GM12892 (cell line): ENCODE measurements around the gene NUFIP1. TPM values are rescaled to one million over a fixed set of nuclear protein-coding genes. Genes with fewer than 3 reads are reported as not detected.
"Not testable (repeated sequence)": the region's sequence is repeated elsewhere in the genome, so short reads cannot be mapped to it uniquely, and the experiment has no call there.

Experiments used
- DNase-seq: peaks from one replicate; pipeline ENCODE4 v3.0.0; 2011; ENCODE audit not compliant: insufficient read length
- FAIRE-seq: peaks from 2 replicates; lab custom pipeline; 2011; peaks lifted over from hg19 to GRCh38; lab: Jason Lieb, UNC
- POLR2A ChIP-seq: IDR thresholded peaks from 2 replicates; pipeline ENCODE4 v1.6.1; 2011; ENCODE audit warnings: low read depth, low read length, control low read depth
- POLR2AphosphoS5 ChIP-seq: IDR thresholded peaks from 2 replicates; pipeline ENCODE4 v1.6.1; 2011; ENCODE audit warnings: low read depth, low read length, control low read depth
- TAF1 ChIP-seq: IDR thresholded peaks from 2 replicates; pipeline ENCODE4 v1.6.1; 2011; ENCODE audit warnings: low read depth, mild to moderate bottlenecking, control low read depth, low read length, borderline replicate concordance
- polyA plus RNA-seq: library from polyadenylated mRNA; unstranded; fragments of >200 nt; gene quantifications from one replicate; pipeline ENCODE4 v1.2.1, GENCODE V29; 2012; ENCODE audit warnings: missing spikeins, inconsistent platforms; ENCODE audit not compliant: missing spikeins

Gene NUFIP1
- 5.2 TPM for polyA plus RNA-seq

- FAIRE-seq (peak; percentile 97), DNase-seq (peak; percentile 93)
- TF ChIP-seq POLR2A (peak; percentile 76; the same call in 1 of the 2 replicates), TAF1 (peak; percentile 51; the same call in 1 of the 2 replicates), POLR2AphosphoS5 (peak; percentile 79)
These were observed at the start of gene NUFIP1, which contains the start of gene GPALPP1 for GRCh38 chr13:44989071-44989889. Gene NUFIP1 (minus strand): TSS chr13:44989471. CDS start chr13:44989436, 35 bp downstream. Gene GPALPP1 (plus strand): TSS chr13:44989538. CDS start chr13:44989655, 117 bp downstream.

- DNase-seq (no peak), FAIRE-seq (no peak)
- no peak for TF ChIP-seq POLR2AphosphoS5
- no peak for TF ChIP-seq TAF1
- no peak for TF ChIP-seq POLR2A
These were observed 46.9 kb upstream of the NUFIP1 start for GRCh38 chr13:45036206-45036605.

GRCh38 chr13:45034342-45034741 is 45.1 kb upstream of the NUFIP1 start:
- no peak for FAIRE-seq
- no peak for TF ChIP-seq TAF1
- TF ChIP-seq POLR2AphosphoS5: no peak
- TF ChIP-seq POLR2A: no peak

GRCh38 chr13:45024847-45025246 is 35.6 kb upstream of the NUFIP1 start:
- DNase-seq: no peak
- no peak for FAIRE-seq
- TF ChIP-seq POLR2A (no peak), POLR2AphosphoS5 (no peak), TAF1 (no peak)

More at GRCh38 chr13:45034342-45034741, 45.1 kb upstream of the NUFIP1 start:
- DNase-seq: no peak

- TF ChIP-seq POLR2A: no peak
- TF ChIP-seq TAF1: no peak
- TF ChIP-seq POLR2AphosphoS5: no peak
- FAIRE-seq: no peak
- no peak for DNase-seq
These were observed 32.0 kb upstream of the NUFIP1 start for GRCh38 chr13:45021250-45021649.

- not testable (repeated sequence) for DNase-seq, FAIRE-seq
These were observed 30.7 kb upstream of the NUFIP1 start for GRCh38 chr13:45019981-45020380.

- FAIRE-seq: no peak
- DNase-seq: no peak
- no peak for TF ChIP-seq TAF1
- no peak for TF ChIP-seq POLR2AphosphoS5
- no peak for TF ChIP-seq POLR2A
These were observed 27.6 kb upstream of the NUFIP1 start for GRCh38 chr13:45016792-45017425.

- DNase-seq: no peak
- FAIRE-seq: no peak
- no peak for TF ChIP-seq POLR2A
- TF ChIP-seq TAF1: no peak
- no peak for TF ChIP-seq POLR2AphosphoS5
These were observed 26.0 kb upstream of the NUFIP1 start for GRCh38 chr13:45015300-45015699.

GRCh38 chr13:45011198-45011597 is 21.9 kb upstream of the NUFIP1 start:
- TF ChIP-seq TAF1: no peak
- TF ChIP-seq POLR2AphosphoS5: no peak
- no peak for TF ChIP-seq POLR2A
- no peak for FAIRE-seq
- DNase-seq: no peak

- TF ChIP-seq POLR2A (no peak), TAF1 (no peak), POLR2AphosphoS5 (no peak)
- FAIRE-seq (no peak), DNase-seq (no peak)
These were observed 18.6 kb upstream of the NUFIP1 start for GRCh38 chr13:45007823-45008222.

GRCh38 chr13:45007225-45007624 is 18.0 kb upstream of the NUFIP1 start:
- no peak for FAIRE-seq
- no peak for DNase-seq
- TF ChIP-seq POLR2A (no peak), TAF1 (no peak), POLR2AphosphoS5 (no peak)
